ENCODE measurements around the gene KCNA10. TPM values are rescaled to one million over a fixed set of nuclear protein-coding genes. Genes with fewer than 3 reads are reported as not detected.
A peak's percentile ranks its signal among the peaks of the same experiment; 100 is the strongest.

The KCNA10 gene
- total RNA-seq, 6 donors from 2014 or later = not detected

- H3K36me3 ChIP-seq = no peaks in the 10 kb centered on the region
- H3K9me3 ChIP-seq = no peaks in the 10 kb centered on the region
- ATAC-seq (ENCODE audit: low FRiP score in 2 of 2) = peak in 1 of 2 donors; percentile 26
- TF ChIP-seq CTCF (IDR thresholded peaks at IDR 0.05) (no peak), EP300 (IDR thresholded peaks at IDR 0.05) (no peak), POLR2AphosphoS5 (IDR thresholded peaks at IDR 0.05) (no peak), POLR2A (IDR thresholded peaks at IDR 0.05) (no peak)
- no peak overlapping the region for H3K4me3 ChIP-seq
- 93 to 94% methylated on average over 6 of the region's 6 CpGs for WGBS, 2 donors
- H3K27ac ChIP-seq = no peak overlapping the region
- H3K27me3 ChIP-seq = no peaks in the 10 kb centered on the region
- no peak for DNase-seq
- H3K4me1 ChIP-seq = peaks cover 0 to 16% (median 6%) of the 10 kb centered on the region in 4 donors
These were observed 44.5 kb downstream of the KCNA10 start for GRCh38 chr1:110474444-110474843.

- no peak for DNase-seq
- no peak overlapping the region for H3K4me3 ChIP-seq
- TF ChIP-seq CTCF (IDR thresholded peaks at IDR 0.05) = no peak
- no peak for TF ChIP-seq EP300 (IDR thresholded peaks at IDR 0.05)
- no peak for TF ChIP-seq POLR2A (IDR thresholded peaks at IDR 0.05)
- TF ChIP-seq POLR2AphosphoS5 (IDR thresholded peaks at IDR 0.05) = no peak
- no peak overlapping the region for H3K27ac ChIP-seq
- H3K9me3 ChIP-seq = no peaks in the 10 kb centered on the region
- no peak for ATAC-seq (ENCODE audit: low FRiP score in 2 of 2)
- no peaks in the 10 kb centered on the region for H3K36me3 ChIP-seq
- peaks cover 0 to 16% (median 6%) of the 10 kb centered on the region in 4 donors for H3K4me1 ChIP-seq
- H3K27me3 ChIP-seq = no peaks in the 10 kb centered on the region
- WGBS, 2 donors = 72 to 80% methylated on average over 7 to 10 of the region's 10 CpGs
These were observed 46.4 kb downstream of the KCNA10 start for GRCh38 chr1:110472546-110472945.

GRCh38 chr1:110471131-110471530 is 47.8 kb downstream of the KCNA10 start:
- TF ChIP-seq EP300 (IDR thresholded peaks at IDR 0.05) (no peak), CTCF (IDR thresholded peaks at IDR 0.05) (no peak), POLR2A (IDR thresholded peaks at IDR 0.05) (no peak), POLR2AphosphoS5 (IDR thresholded peaks at IDR 0.05) (no peak)
- no peaks in the 10 kb centered on the region for H3K36me3 ChIP-seq
- WGBS, 2 donors = 71 to 81% methylated on average over 3 of the region's 3 CpGs
- H3K4me1 ChIP-seq = peaks cover 0 to 8% (median 3%) of the 10 kb centered on the region in 4 donors
- no peaks in the 10 kb centered on the region for H3K9me3 ChIP-seq
- no peak overlapping the region for H3K27ac ChIP-seq
- DNase-seq (no peak), ATAC-seq (ENCODE audit: low FRiP score in 2 of 2) (no peak)
- H3K4me3 ChIP-seq = no peak overlapping the region
- H3K27me3 ChIP-seq = no peaks in the 10 kb centered on the region

Other genes with a start within 250 kb of the KCNA10 start
- 10 to 100 TPM; 20.7 to 85.9 (median 36.2) TPM for gene RBM15, start 179.8 kb downstream of the KCNA10 start, total RNA-seq
- gene SLC16A4, start 128.1 kb downstream of the KCNA10 start, total RNA-seq = 10 to 100 TPM in 4 of 6 donors, 1 to 10 TPM in 2; 7.8 to 23.0 (median 15.4) TPM
- gene LAMTOR5, start 111.5 kb downstream of the KCNA10 start, total RNA-seq = 100 to 1,000 TPM in 3 of 6 donors, 10 to 100 TPM in 3; 26.5 to 130 (median 89.9) TPM
- gene PROK1, start 68.0 kb downstream of the KCNA10 start, total RNA-seq = under 1 TPM in 1 of 6 donors, not detected in 5; 0.33 TPM
- under 1 TPM; under 0.01 to 0.77 (median 0.23) TPM for gene KCNA2, start 87.2 kb upstream of the KCNA10 start, total RNA-seq
- gene KCNA3, start 155.8 kb upstream of the KCNA10 start, total RNA-seq = 10 to 100 TPM; 12.6 to 25.1 (median 19.7) TPM